H9 (cell line): Measurements from ENCODE around the gene KCTD5. TPM values are rescaled to one million over a fixed set of nuclear protein-coding genes. Genes with fewer than 3 reads are reported as not detected.

Experiments
- DNase-seq: peaks from one replicate; pipeline ENCODE4 v3.0.0-alpha.2; 2017
- H2AFZ ChIP-seq: one replicate; pipeline ENCODE4 v1.6.1; 2013; ENCODE audit warnings: mild to moderate bottlenecking, low read length, control low read depth, moderate library complexity
- H2AK5ac ChIP-seq: 2 replicates; pipeline ENCODE4 v1.6.1; 2013; ENCODE audit warnings: low read length, control low read depth, mixed read lengths; ENCODE audit not compliant: insufficient read length
- H2BK120ac ChIP-seq: one replicate; pipeline ENCODE4 v1.6.1; 2013; ENCODE audit warnings: low read depth, mild to moderate bottlenecking, low read length, control low read depth, inconsistent platforms; ENCODE audit not compliant: poor library complexity, severe bottlenecking
- H2BK12ac ChIP-seq: 2 replicates; pipeline ENCODE4 v1.6.1; 2013; ENCODE audit warnings: low read length, control low read depth, mixed read lengths, low read depth; ENCODE audit not compliant: insufficient read length
- H2BK15ac ChIP-seq: 2 replicates; pipeline ENCODE4 v1.6.1; 2013; ENCODE audit warnings: low read depth, low read length, control low read depth
- H2BK20ac ChIP-seq: one replicate; pipeline ENCODE4 v1.6.1; 2013; ENCODE audit warnings: low read depth, mild to moderate bottlenecking, low read length, control low read depth, inconsistent platforms; ENCODE audit not compliant: poor library complexity, severe bottlenecking
- H2BK5ac ChIP-seq: 2 replicates; pipeline ENCODE4 v1.6.1; 2013; ENCODE audit warnings: low read length, control low read depth, mixed read lengths; ENCODE audit not compliant: insufficient read length
- H3K14ac ChIP-seq: 2 replicates; pipeline ENCODE4 v1.6.1; 2013; ENCODE audit warnings: low read length, control low read depth; ENCODE audit not compliant: insufficient read depth
- H3K18ac ChIP-seq: 2 replicates; pipeline ENCODE4 v1.6.1; 2013; ENCODE audit warnings: low read depth, mild to moderate bottlenecking, mixed read lengths, low read length, control low read depth; ENCODE audit not compliant: insufficient read length
- H3K23ac ChIP-seq: 2 replicates; pipeline ENCODE4 v1.6.1; 2013; ENCODE audit warnings: low read length, control low read depth, mixed read lengths, low read depth; ENCODE audit not compliant: insufficient read length
- H3K23me2 ChIP-seq: 2 replicates; pipeline ENCODE4 v1.6.1; 2013; ENCODE audit warnings: low read depth, mild to moderate bottlenecking, mixed read lengths, low read length, control low read depth; ENCODE audit not compliant: insufficient read length, poor library complexity, severe bottlenecking
- H3K27ac ChIP-seq: 2 replicates; pipeline ENCODE4 v1.5.1; 2013; ENCODE audit warnings: low read length, control low read depth, mixed read lengths, low read depth; ENCODE audit not compliant: insufficient read length
- H3K27me3 ChIP-seq: 2 replicates; pipeline ENCODE4 v1.6.1; 2013; ENCODE audit warnings: low read length, control low read depth, inconsistent platforms; ENCODE audit not compliant: insufficient read depth
- H3K4ac ChIP-seq: 2 replicates; pipeline ENCODE4 v1.6.1; 2013; ENCODE audit warnings: low read depth, mild to moderate bottlenecking, control low read depth, inconsistent platforms, low read length, moderate library complexity
- H3K4me1 ChIP-seq: 2 replicates; pipeline ENCODE4 v1.6.1; 2013; ENCODE audit warnings: low read length, control low read depth, inconsistent platforms; ENCODE audit not compliant: insufficient read depth
- H3K4me2 ChIP-seq: 2 replicates; pipeline ENCODE4 v1.6.1; 2013; ENCODE audit warnings: low read length, control low read depth, mixed read lengths; ENCODE audit not compliant: insufficient read length, insufficient read depth
- H3K56ac ChIP-seq: 2 replicates; pipeline ENCODE4 v1.6.1; 2013; ENCODE audit warnings: low read depth, mild to moderate bottlenecking, mixed read lengths, low read length, control low read depth; ENCODE audit not compliant: insufficient read length
- H3K79me1 ChIP-seq: 2 replicates; pipeline ENCODE4 v1.6.1; 2013; ENCODE audit warnings: low read depth, mild to moderate bottlenecking, moderate library complexity, low read length, control low read depth, inconsistent platforms; ENCODE audit not compliant: insufficient read depth, poor library complexity, severe bottlenecking
- H3K79me2 ChIP-seq: 2 replicates; pipeline ENCODE4 v1.6.1; 2013; ENCODE audit warnings: low read length, control low read depth, inconsistent platforms; ENCODE audit not compliant: insufficient read depth
- H3K9ac ChIP-seq: 2 replicates; pipeline ENCODE4 v1.6.1; 2013; ENCODE audit warnings: low read length, control low read depth, mixed read lengths; ENCODE audit not compliant: insufficient read length; ENCODE audit errors: extremely low read depth
- H3K9me3 ChIP-seq: one replicate; pipeline ENCODE4 v1.6.1; 2013; ENCODE audit warnings: low read depth, low read length, inconsistent platforms; ENCODE audit not compliant: control insufficient read depth
- H3T11ph ChIP-seq: one replicate; pipeline ENCODE4 v1.6.1; 2013; ENCODE audit warnings: mild to moderate bottlenecking, low read length, control low read depth, inconsistent platforms
- H4K20me1 ChIP-seq: one replicate; pipeline ENCODE4 v1.6.1; 2013; ENCODE audit not compliant: control insufficient read depth, insufficient read length, insufficient read depth
- H4K5ac ChIP-seq: 2 replicates; pipeline ENCODE4 v1.6.1; 2013; ENCODE audit warnings: low read depth, mild to moderate bottlenecking, mixed read lengths, low read length, control low read depth; ENCODE audit not compliant: insufficient read length
- H4K8ac ChIP-seq: replicated peaks from 2 replicates; pipeline ENCODE4 v1.6.1; 2013; ENCODE audit warnings: low read length, control low read depth, mixed read lengths, low read depth; ENCODE audit not compliant: insufficient read length
- H4K91ac ChIP-seq: 2 replicates; pipeline ENCODE4 v1.6.1; 2013; ENCODE audit warnings: low read depth, mild to moderate bottlenecking, moderate library complexity, mixed read lengths, low read length, control low read depth; ENCODE audit not compliant: insufficient read length
- H3K27ac Mint-ChIP-seq, 3 experiments: 2 replicates in 2 of 3; 3 replicates in 1 of 3; pipeline ENCODE4 v1.8.0; 2020 to 2021; ENCODE audit warnings: mixed read lengths in 3 of 3, mild to moderate bottlenecking in 1 of 3, moderate library complexity in 1 of 3
- H3K27me3 Mint-ChIP-seq: 2 replicates; pipeline ENCODE4 v1.8.0; 2021; ENCODE audit warnings: low read depth, mild to moderate bottlenecking, moderate library complexity, mixed read lengths
- H3K36me3 Mint-ChIP-seq, 3 experiments: 2 replicates in 2 of 3; 3 replicates in 1 of 3; pipeline ENCODE4 v1.8.0; 2020 to 2021; ENCODE audit warnings: low read depth in 3 of 3, mixed read lengths in 3 of 3; ENCODE audit not compliant: insufficient read depth in 1 of 3
- H3K4me1 Mint-ChIP-seq, 2 experiments: 2 replicates each; pipeline ENCODE4 v1.8.0; 2020; ENCODE audit warnings: mixed read lengths in 2 of 2
- H3K4me3 Mint-ChIP-seq, 2 experiments: 2 replicates in 1 of 2; 3 replicates in 1 of 2; pipeline ENCODE4 v1.8.0; 2020 to 2021; ENCODE audit warnings: mild to moderate bottlenecking in 2 of 2, mixed read lengths in 2 of 2, moderate library complexity in 1 of 2
- H3K9me3 Mint-ChIP-seq, 2 experiments: 2 replicates in 1 of 2; 3 replicates in 1 of 2; pipeline ENCODE4 v1.8.0; 2020; ENCODE audit warnings: mild to moderate bottlenecking in 2 of 2, mixed read lengths in 2 of 2, moderate library complexity in 1 of 2
- CTCF ChIP-seq: fragments of 200-600 bp; sonication (generic); conservative IDR thresholded peaks from 3 replicates; pipeline ENCODE4 v1.8.0; 2021; ENCODE audit warnings: antibody characterized with exemption, mild to moderate bottlenecking
- WGBS: extraction: QIAGEN DNeasy Blood & Tissue Kit; methylation state at CpG from one replicate; pipeline ENCODE4 v1.1.7; 2013; ENCODE audit warnings: missing lambda C conversion rate, low lambda C conversion rate, mixed read lengths; ENCODE audit not compliant: insufficient read length; ENCODE audit errors: extremely low coverage; 5-methylcytosine and 5-hydroxymethylcytosine counted together
- total RNA-seq: library from RNA; stranded (reverse); gene quantifications from 2 replicates; pipeline ENCODE4 v1.2.1, GENCODE V29; 2021

KCTD5 gene
- total RNA-seq, 1 experiment from 2014 or later = 39.9 TPM

GRCh38 chr16:2712063-2712441 is 29.7 kb downstream of the KCTD5 start:
- no CpG with 5 or more reads among the region's 14 CpGs for WGBS
- no peak overlapping the region for H2BK5ac ChIP-seq

More at GRCh38 chr16:2712063-2712441, 29.7 kb downstream of the KCTD5 start:
- TF ChIP-seq CTCF = no peak
- Histone ChIP-seq H4K8ac (no peak overlapping the region), H2BK120ac (no peak overlapping the region), H3K23ac (no peak overlapping the region), H3K27me3 (no peaks in the 10 kb centered on the region), H3K9ac (no peak overlapping the region), H3K18ac (no peak overlapping the region), H4K91ac (no peak overlapping the region), H3K79me2 (no peaks in the 10 kb centered on the region), H3K14ac (no peak overlapping the region), H2BK12ac (no peak overlapping the region), H3K4me1 (no peaks in the 10 kb centered on the region), H3K56ac (no peak overlapping the region), H3K27ac (no peak overlapping the region), H2BK20ac (no peak overlapping the region), H4K20me1 (no peaks in the 10 kb centered on the region), H3K9me3 (no peaks in the 10 kb centered on the region), H3K4me2 (no peak overlapping the region), H3K23me2 (no peaks in the 10 kb centered on the region), H2BK15ac (no peak overlapping the region; the same call in 1 of the 2 replicates), H3K4ac (no peak overlapping the region), H3T11ph (no peak overlapping the region), H2AFZ (no peak overlapping the region), H3K79me1 (no peaks in the 10 kb centered on the region), H4K5ac (no peak overlapping the region), H2AK5ac (no peak overlapping the region)
- Mint-ChIP-seq H3K27ac (no peak overlapping the region), H3K27me3 (peaks cover 2% of the 10 kb centered on the region), H3K9me3 (no peaks in the 10 kb centered on the region), H3K4me1 (peaks cover 0 to 5% of the 10 kb centered on the region in 2 experiments; a peak in 2 of 4 replicates), H3K4me3 (no peak overlapping the region), H3K36me3 (peaks cover 0 to 16% (median 16%) of the 10 kb centered on the region in 3 experiments; a peak in 5 of 7 replicates)
- no peak for DNase-seq
